ENCODE data around the gene ATF6B.
A peak's percentile ranks its signal among the peaks of the same experiment; 100 is the strongest.
"Not testable (repeated sequence)": the region's sequence is repeated elsewhere in the genome, so short reads cannot be mapped to it uniquely, and the experiment has no call there.

The ATF6B gene

GRCh38 chr6:32107406-32107805, 20.6 kb downstream of the ATF6B start:
- no peak for DNase-seq (ENCODE audit: low read depth)

GRCh38 chr6:32105433-32105832, 22.6 kb downstream of the ATF6B start:
- DNase-seq (ENCODE audit: low read depth) = no peak

GRCh38 chr6:32102255-32102654, 25.8 kb downstream of the ATF6B start:
- no peak for DNase-seq (ENCODE audit: low read depth)

GRCh38 chr6:32100251-32100650, 27.8 kb downstream of the ATF6B start:
- DNase-seq (ENCODE audit: low read depth) = not testable (repeated sequence)

GRCh38 chr6:32097364-32097763, 30.7 kb downstream of the ATF6B start:
- no peak for DNase-seq (ENCODE audit: low read depth)

GRCh38 chr6:32096394-32097258, 31.4 kb downstream of the ATF6B start:
- DNase-seq (ENCODE audit: low read depth) = no peak

GRCh38 chr6:32096087-32096393, 32.0 kb downstream of the ATF6B start:
- DNase-seq (ENCODE audit: low read depth) = no peak

GRCh38 chr6:32095338-32096086, 32.5 kb downstream of the ATF6B start:
- no peak for DNase-seq (ENCODE audit: low read depth)

- no peak for DNase-seq (ENCODE audit: low read depth)
Observed at GRCh38 chr6:32092760-32093497, 35.1 kb downstream of the ATF6B start.

- DNase-seq (ENCODE audit: low read depth) = no peak
Observed at GRCh38 chr6:32089082-32089828, 38.8 kb downstream of the ATF6B start.

- DNase-seq (ENCODE audit: low read depth) = no peak
Observed at GRCh38 chr6:32088487-32089049, 39.5 kb downstream of the ATF6B start.

- DNase-seq (ENCODE audit: low read depth) = peak; percentile 46
Observed at GRCh38 chr6:32087574-32088486, 40.2 kb downstream of the ATF6B start.

- no peak for DNase-seq (ENCODE audit: low read depth)
Observed at GRCh38 chr6:32086661-32087573, 41.1 kb downstream of the ATF6B start.

GRCh38 chr6:32085759-32086459, 42.1 kb downstream of the ATF6B start:
- DNase-seq (ENCODE audit: low read depth) = no peak

- DNase-seq (ENCODE audit: low read depth) = no peak
Observed at GRCh38 chr6:32084780-32085179, 43.3 kb downstream of the ATF6B start.

- no peak for DNase-seq (ENCODE audit: low read depth)
Observed at GRCh38 chr6:32083812-32084768, 44.0 kb downstream of the ATF6B start.

GRCh38 chr6:32082935-32083334, 45.1 kb downstream of the ATF6B start:
- DNase-seq (ENCODE audit: low read depth) = no peak

- no peak for DNase-seq (ENCODE audit: low read depth)
Observed at GRCh38 chr6:32082478-32082877, 45.6 kb downstream of the ATF6B start.

Data from activated gamma-delta T cell treated with anti-CD3 and anti-CD28 coated beads, Interleukin-2, amount 50 U/mL, for 16 hours (primary cell).